Keratinocyte (primary cell): ENCODE results near the gene MKS1. TPM values are rescaled to one million over a fixed set of nuclear protein-coding genes. Genes with fewer than 3 reads are reported as not detected.

Experiments used
- DNase-seq: peaks from one replicate; pipeline ENCODE4 v3.0.0-alpha.2; 2011; ENCODE audit warnings: low read depth, missing footprints, low spot score
- FAIRE-seq: peaks from 2 replicates; lab custom pipeline; 2011; peaks lifted over from hg19 to GRCh38; lab: Jason Lieb, UNC
- H2AFZ ChIP-seq: 2 replicates; pipeline ENCODE4 v1.6.0; 2012; ENCODE audit warnings: low read length, control low read depth, inconsistent platforms; ENCODE audit not compliant: control insufficient read depth
- H3K27ac ChIP-seq: 2 replicates; pipeline ENCODE4 v1.5.1; 2011; ENCODE audit warnings: low read length; ENCODE audit not compliant: control insufficient read depth, insufficient read depth
- H3K27me3 ChIP-seq: 3 replicates; pipeline ENCODE4 v1.6.0; 2011; ENCODE audit warnings: low read length; ENCODE audit not compliant: control insufficient read depth, insufficient read depth; ENCODE audit errors: extremely low read depth
- H3K36me3 ChIP-seq, 2 experiments: 2 replicates in 1 of 2; 3 replicates in 1 of 2; pipeline ENCODE4 v1.5.1; 2011; ENCODE audit warnings: low read length in 2 of 2, mild to moderate bottlenecking in 1 of 2; ENCODE audit not compliant: control insufficient read depth in 2 of 2, insufficient read depth in 2 of 2; ENCODE audit errors: extremely low read depth in 1 of 2
- H3K4me1 ChIP-seq: 3 replicates; pipeline ENCODE4 v1.5.1; 2011; ENCODE audit warnings: low read length; ENCODE audit not compliant: control insufficient read depth, insufficient read depth; ENCODE audit errors: extremely low read depth
- H3K4me2 ChIP-seq: 3 replicates; pipeline ENCODE4 v1.6.0; 2011; ENCODE audit warnings: low read depth, low read length; ENCODE audit not compliant: control insufficient read depth, insufficient read depth; ENCODE audit errors: extremely low read depth
- H3K4me3 ChIP-seq, 3 experiments: fragments of 200-600 bp in 1 of 3; sonication (generic) in 1 of 3; 2 replicates in 2 of 3; 3 replicates in 1 of 3; pipeline ENCODE4 v1.5.1; 2011 to 2016; ENCODE audit warnings: low read length in 3 of 3, mild to moderate bottlenecking in 3 of 3, control low read depth in 2 of 3, inconsistent platforms in 1 of 3, low read depth in 1 of 3, mixed read lengths in 1 of 3, mixed run types in 1 of 3, moderate library complexity in 1 of 3; ENCODE audit not compliant: control insufficient read depth in 2 of 3, insufficient read depth in 2 of 3; ENCODE audit errors: extremely low read depth in 1 of 3
- H3K79me2 ChIP-seq: 2 replicates; pipeline ENCODE4 v1.6.0; 2012; ENCODE audit warnings: low read length; ENCODE audit not compliant: control insufficient read depth, insufficient read depth
- H3K9ac ChIP-seq: 3 replicates; pipeline ENCODE4 v1.6.0; 2011; ENCODE audit warnings: low read length; ENCODE audit not compliant: control insufficient read depth, insufficient read depth; ENCODE audit errors: extremely low read depth
- H3K9me1 ChIP-seq: 3 replicates; pipeline ENCODE4 v1.6.0; 2011; ENCODE audit warnings: low read length; ENCODE audit not compliant: control insufficient read depth, insufficient read depth; ENCODE audit errors: extremely low read depth
- H3K9me3 ChIP-seq: 2 replicates; pipeline ENCODE4 v1.5.1; 2012; ENCODE audit warnings: low read depth, low read length; ENCODE audit not compliant: control insufficient read depth
- H4K20me1 ChIP-seq: 3 replicates; pipeline ENCODE4 v1.6.0; 2011; ENCODE audit warnings: low read length; ENCODE audit not compliant: control insufficient read depth, insufficient read depth; ENCODE audit errors: extremely low read depth
- EZH2 ChIP-seq: IDR thresholded peaks from one replicate; pipeline ENCODE4 v1.6.1; 2012; ENCODE audit warnings: inconsistent platforms, mild to moderate bottlenecking, low read length, moderate library complexity
- dilution Hi-C: fragments of 300-500 bp; cut with MboI; formaldehyde crosslinking; loops from one replicate; pipeline ENCODE4 v1.7.0; 2020; ENCODE audit warnings: low sequenced_read_pairs; ENCODE audit not compliant: extremely low pct_ligation_motif_present
- polyA plus RNA-seq, 5 experiments: library from polyadenylated mRNA; depleted of rRNA in 3 of 5; stranded (reverse) in 3 of 5; stranded (forward) in 1 of 5; unstranded in 1 of 5; fragments of >200 nt; gene quantifications; 1 replicate in 1 of 5; 2 replicates in 3 of 5; 3 replicates in 1 of 5; pipeline versions ENCODE4 v1.2.1 to v1.2.3, GENCODE V29; 2011 to 2012; ENCODE audit warnings: missing spikeins in 2 of 5, low read depth in 1 of 5, low replicate concordance in 1 of 5
- TF ChIP-seq, protein P1 (sequence below), 3 experiments: IDR thresholded peaks in 1 of 3; conservative IDR thresholded peaks in 1 of 3; optimal IDR thresholded peaks in 1 of 3; 2 replicates in 2 of 3; 3 replicates in 1 of 3; pipeline versions ENCODE3 to v1.5.1; 2011; ENCODE audit warnings: low read length in 3 of 3, mild to moderate bottlenecking in 3 of 3, moderate library complexity in 2 of 3, control low read depth in 1 of 3, inconsistent platforms in 1 of 3; ENCODE audit not compliant: insufficient read depth in 2 of 3; ENCODE audit errors: extremely low read depth in 1 of 3

Gene MKS1
- polyA plus RNA-seq, 1 donor (not counting 4 experiments of a cell fraction or from before 2014, with no cell fraction given), result 12.2 TPM

DNA sequence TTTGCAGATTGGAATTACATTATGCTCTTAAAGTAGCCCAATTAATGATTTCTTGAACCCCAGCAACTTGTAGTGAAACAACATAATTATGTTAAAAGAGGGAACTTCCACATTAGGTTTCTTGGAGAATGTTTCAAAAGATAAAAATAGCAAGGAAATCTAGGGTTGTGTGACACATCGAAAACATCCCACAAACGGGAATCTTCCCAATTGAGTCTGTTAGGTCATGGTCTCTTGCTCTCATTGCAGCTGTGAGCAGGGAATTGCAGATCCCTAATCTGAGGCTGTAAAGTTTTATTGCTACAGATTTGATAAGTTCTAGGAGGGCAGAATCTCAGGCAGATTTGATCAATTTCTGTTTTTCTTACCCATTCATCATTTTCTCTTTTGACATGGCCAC is 12.6 kb upstream of the MKS1 start:
- Histone ChIP-seq H4K20me1 (no peaks in the 10 kb centered on the region), H3K9ac (no peak overlapping the region), H3K27ac (no peak overlapping the region), H3K36me3 (no peaks in the 10 kb centered on the region), H3K9me1 (no peaks in the 10 kb centered on the region), H3K9me3 (no peaks in the 10 kb centered on the region), H3K4me1 (no peaks in the 10 kb centered on the region), H3K4me3 (no peak overlapping the region), H3K4me2 (no peak overlapping the region), H3K27me3 (no peaks in the 10 kb centered on the region), H3K79me2 (no peaks in the 10 kb centered on the region), H2AFZ (no peak overlapping the region)
- no peak for FAIRE-seq
- dilution Hi-C loops, result no loop called here
- DNase-seq, result no peak
- TF ChIP-seq, protein P1, sequence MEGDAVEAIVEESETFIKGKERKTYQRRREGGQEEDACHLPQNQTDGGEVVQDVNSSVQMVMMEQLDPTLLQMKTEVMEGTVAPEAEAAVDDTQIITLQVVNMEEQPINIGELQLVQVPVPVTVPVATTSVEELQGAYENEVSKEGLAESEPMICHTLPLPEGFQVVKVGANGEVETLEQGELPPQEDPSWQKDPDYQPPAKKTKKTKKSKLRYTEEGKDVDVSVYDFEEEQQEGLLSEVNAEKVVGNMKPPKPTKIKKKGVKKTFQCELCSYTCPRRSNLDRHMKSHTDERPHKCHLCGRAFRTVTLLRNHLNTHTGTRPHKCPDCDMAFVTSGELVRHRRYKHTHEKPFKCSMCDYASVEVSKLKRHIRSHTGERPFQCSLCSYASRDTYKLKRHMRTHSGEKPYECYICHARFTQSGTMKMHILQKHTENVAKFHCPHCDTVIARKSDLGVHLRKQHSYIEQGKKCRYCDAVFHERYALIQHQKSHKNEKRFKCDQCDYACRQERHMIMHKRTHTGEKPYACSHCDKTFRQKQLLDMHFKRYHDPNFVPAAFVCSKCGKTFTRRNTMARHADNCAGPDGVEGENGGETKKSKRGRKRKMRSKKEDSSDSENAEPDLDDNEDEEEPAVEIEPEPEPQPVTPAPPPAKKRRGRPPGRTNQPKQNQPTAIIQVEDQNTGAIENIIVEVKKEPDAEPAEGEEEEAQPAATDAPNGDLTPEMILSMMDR (optimal IDR thresholded peaks at IDR 0.05 in 1 of 3, IDR thresholded peaks at IDR 0.05 in 1 of 3, conservative IDR thresholded peaks at IDR 0.05 in 1 of 3; ENCODE audit: extremely low read depth in 1 of 3, insufficient read depth in 2 of 3, low read length in 3 of 3), result no peak
- no peak for TF ChIP-seq EZH2

DNA sequence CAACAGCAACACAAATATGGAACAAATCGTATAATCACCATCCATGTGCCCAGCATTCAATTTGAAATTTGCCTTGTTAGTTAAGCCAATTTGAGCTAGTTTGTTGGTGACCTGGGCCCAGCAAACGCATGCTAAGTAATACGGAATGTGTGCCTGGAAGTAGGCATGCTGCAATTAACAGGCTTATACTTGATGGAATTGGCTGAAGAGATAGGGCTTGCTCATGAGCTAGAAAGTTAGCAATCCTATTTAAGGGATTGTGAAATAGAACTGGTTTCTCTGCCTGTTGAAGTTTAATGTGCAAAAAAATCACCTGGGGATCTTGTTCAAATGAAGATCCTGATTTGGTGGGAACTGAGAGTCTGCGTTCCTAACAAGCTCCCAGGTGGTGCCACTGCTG is 10.8 kb upstream of the MKS1 start:
- dilution Hi-C loops, result no loop called here

More for the DNA sequence above, 10.8 kb upstream of the MKS1 start:
- H4K20me1 ChIP-seq, result no peaks in the 10 kb centered on the region
- no peaks in the 10 kb centered on the region for H3K36me3 ChIP-seq
- H3K27me3 ChIP-seq, result no peaks in the 10 kb centered on the region
- H3K79me2 ChIP-seq, result no peaks in the 10 kb centered on the region
- H3K9me1 ChIP-seq, result no peaks in the 10 kb centered on the region
- DNase-seq (no peak), FAIRE-seq (no peak)
- no peak overlapping the region for H3K9ac ChIP-seq
- no peak overlapping the region for H3K4me2 ChIP-seq
- no peak for TF ChIP-seq EZH2
- TF ChIP-seq, protein P1 (optimal IDR thresholded peaks at IDR 0.05 in 1 of 3, IDR thresholded peaks at IDR 0.05 in 1 of 3, conservative IDR thresholded peaks at IDR 0.05 in 1 of 3; ENCODE audit: extremely low read depth in 1 of 3, insufficient read depth in 2 of 3, low read length in 3 of 3), result no peak
- H3K4me3 ChIP-seq, result no peak overlapping the region
- no peaks in the 10 kb centered on the region for H3K4me1 ChIP-seq
- no peaks in the 10 kb centered on the region for H3K9me3 ChIP-seq
- no peak overlapping the region for H2AFZ ChIP-seq
- H3K27ac ChIP-seq, result no peak overlapping the region
